ENCODE measurements around the gene ANKRD28.

ANKRD28 gene

DNA sequence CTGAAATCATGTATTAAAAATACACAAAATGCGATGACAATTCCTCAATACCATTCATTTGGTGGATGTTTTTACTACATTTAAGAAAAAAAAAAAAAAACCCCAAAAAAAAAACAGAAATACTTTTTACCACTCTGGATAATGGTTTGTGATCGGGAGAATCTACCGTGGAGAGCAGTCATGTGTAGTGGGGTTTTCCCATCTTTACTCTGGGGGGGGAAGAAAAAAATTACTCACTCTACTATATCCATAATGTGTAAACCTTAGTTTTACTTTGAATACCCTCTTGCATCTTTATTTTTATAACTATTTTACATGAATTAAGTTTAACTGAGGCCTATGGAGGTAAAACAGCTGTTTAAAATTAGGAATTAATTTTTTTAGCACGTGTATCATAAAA lies 83.3 kb downstream of the ANKRD28 start:
- DNase-seq = no peak

DNA sequence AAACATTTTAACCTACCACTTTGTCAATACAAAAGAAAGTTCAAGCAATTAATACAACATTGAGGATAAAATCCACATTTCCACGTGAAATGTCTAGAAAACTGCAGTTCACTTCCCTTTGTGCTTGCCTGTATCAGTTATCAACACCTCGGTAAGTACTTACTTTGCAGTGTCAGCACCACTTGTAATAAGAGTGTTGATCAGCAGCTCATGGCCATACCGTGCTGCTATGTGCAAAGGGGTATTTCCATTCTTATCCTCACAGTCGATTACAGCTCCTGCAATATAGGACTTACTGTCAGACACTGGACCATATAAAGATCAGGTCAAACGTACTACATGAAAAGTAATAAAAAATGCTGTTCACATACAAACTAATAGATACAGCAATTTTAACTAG lies 84.4 kb downstream of the ANKRD28 start:
- DNase-seq = no peak

DNA sequence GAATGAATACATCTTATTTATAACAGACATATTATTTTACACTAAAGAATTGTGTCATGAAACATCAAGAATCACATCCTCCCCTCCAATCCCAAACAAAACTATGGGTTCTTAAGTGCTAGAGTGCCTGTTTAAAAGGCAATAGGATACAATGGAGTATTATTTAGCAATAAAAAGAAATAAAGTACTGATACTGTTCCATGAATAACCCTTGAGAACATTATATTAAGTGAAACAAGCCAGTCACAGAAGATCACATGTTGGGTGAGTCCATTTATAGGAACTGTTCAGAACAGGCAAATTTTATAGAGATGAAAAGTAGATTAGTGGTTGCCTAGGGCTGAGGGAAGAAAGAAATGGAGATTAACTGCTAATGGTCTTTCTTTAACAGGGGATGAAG lies 86.5 kb downstream of the ANKRD28 start:
- DNase-seq = no peak

DNA sequence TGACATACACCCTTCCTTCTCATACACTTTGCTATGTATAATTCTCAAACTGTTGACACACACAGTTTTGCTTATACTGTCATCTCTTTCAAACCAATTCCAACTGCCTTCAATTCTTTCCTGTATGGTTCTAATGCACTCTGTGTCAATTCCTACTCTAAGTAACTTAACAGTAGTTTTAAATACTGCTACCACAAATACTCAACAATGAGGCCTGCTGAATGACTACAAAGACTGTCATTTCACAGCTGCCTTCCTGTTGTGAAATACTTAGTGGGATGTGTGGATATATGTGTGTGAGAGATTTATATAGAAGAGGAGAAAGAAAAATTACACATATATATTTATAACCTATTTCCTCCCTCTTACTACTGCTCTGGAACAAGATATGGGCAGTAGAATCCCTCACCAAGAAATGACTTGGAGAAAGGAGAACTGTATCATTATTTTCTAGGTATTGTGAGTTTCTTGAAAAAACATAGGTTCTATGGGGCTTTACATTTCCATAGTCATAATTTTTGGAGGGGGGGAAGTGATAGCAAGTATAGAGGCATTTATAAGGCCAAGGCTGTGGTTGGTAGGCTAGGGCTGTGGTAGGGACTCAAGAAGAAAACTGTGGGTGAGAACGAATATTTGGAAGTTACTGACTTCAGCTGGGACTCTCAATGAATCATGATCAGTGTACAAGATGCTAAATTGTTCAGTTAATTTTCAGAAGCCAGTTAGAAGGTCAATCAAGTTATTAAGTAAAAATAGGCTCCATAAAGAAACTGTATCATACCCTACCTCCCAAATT lies 88.7 kb downstream of the ANKRD28 start:
- no peak for DNase-seq

DNA sequence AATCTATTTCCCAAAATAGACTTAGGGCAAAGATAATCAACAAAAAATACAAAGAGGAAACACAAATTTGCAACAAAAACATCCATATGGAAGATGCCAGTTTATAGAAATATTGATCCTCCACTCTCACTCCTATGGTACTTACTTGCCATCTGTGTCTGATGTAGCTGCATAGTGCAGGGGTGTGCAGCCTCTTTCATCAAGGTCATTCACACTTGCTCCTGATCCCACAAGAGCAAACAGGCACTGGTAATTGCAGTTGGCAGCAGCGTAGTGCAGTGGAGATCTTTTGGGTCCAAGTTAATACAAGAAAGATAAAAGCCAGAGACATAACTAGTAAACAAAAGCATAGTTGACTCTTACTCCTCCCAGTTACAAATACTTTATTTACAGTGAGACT lies 90.0 kb downstream of the ANKRD28 start:
- DNase-seq = no peak

DNA sequence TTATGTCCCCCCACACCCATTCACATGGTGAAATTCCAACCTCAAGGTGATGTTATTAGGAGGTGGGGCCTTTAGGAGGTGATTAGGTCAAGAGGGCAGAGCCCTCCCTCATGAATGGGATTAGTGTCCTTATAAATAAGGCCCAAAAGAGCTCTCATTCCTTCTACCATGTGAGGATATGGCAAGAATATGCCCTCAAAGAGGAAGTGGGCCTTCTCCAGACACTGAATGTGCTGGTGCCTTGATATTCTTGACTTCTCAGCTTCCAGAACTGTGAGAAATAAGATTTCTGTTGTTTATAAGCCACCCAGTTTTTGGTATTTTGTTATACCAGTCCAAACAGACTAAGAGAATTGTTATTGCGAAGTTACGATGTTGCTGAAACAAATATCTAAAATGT lies 94.4 kb downstream of the ANKRD28 start:
- no peak for DNase-seq

DNA sequence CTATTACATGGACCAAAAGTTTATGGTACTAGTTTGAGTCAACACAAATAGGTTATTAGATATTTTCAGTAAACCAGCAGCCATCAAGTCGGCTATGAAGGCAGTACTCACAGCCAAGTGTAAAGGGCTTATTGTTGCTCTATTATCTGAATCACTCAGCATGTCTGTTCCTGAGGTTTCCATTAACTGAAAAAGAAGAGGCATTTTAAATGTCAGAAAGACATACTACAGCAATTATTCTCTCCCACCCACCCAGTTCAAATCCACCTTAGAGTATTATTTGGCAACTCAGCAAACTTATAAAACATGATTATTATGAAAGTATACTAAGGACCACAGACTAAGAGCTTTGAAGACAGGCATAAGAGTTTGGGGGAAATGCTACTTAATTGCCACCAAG lies 103.2 kb downstream of the ANKRD28 start:
- no peak for DNase-seq

DNA sequence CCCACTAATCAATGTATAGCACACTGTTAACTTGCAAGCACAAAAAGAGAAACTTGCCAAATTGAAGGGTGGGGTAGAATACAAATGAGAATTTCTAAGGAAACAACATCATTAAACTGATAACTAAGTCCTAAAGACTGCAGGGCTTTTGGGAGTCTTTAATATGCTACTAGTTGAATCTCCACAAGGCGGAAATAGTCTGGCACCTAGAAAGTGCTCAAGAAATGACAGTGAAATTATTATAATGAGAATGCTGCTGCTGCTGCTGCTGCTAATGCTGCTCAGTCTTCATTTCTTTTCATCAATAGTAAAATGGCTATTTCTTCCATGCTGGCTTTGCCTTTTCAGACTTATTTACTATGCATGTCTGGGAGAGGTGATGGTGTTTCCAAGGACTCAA lies 104.4 kb downstream of the ANKRD28 start:
- DNase-seq = no peak

DNA sequence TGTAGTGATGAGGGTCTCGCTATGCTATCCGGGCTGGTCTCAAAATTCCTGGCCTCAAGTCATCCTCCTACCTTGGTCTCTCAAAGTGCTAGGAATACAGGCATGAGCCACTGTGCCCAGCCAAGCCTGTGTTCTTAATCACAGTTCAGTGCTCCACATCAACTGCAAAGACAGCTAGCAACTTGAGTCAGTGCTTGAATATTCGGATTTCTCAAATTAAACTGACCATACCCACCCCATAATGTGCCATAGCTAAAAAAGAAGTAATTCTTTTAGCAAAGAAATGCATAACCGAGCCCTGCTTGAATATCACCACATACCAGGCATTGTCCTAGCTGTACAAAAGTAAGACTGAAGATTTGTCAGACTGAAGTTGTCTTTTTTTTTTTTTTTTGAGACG lies 107.0 kb downstream of the ANKRD28 start:
- DNase-seq = no peak

DNA sequence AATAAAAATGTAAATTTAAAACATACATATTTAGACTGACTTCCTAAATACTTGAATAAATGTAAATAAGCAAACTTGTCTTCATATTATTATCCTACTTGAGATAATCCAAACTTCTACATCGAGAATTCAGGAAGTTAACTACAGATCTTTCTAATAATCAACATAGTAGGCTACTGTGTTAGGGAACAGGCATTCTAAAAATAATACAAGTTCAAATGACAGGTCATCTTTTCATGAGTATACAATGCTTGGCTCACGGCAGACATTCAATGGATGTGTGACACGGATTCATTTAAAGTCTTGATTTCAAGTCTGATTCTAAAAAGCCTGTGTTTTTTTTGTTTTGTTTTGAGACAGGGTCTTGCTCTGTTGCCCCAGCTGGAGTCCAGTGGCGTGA lies 107.5 kb downstream of the ANKRD28 start:
- no peak for DNase-seq

DNA sequence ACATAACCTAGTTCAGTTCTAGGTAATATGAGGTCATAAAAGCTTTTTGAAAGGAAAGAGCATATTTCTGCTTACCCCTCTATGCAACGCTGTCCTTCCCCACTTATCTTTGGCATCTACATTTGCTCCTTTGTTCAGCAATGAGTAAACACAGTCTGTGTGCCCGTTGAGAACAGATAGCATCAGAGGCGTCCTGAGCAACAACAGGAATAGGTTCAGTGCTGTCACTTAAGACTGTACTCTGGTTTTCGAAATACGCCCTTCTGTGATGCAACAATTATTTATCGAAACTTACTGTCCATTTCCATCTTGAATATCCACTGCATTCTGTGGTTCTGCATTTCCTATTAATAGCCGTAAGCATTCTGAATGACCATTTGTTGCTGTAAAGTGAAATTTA lies 111.9 kb downstream of the ANKRD28 start:
- DNase-seq = no peak

DNA sequence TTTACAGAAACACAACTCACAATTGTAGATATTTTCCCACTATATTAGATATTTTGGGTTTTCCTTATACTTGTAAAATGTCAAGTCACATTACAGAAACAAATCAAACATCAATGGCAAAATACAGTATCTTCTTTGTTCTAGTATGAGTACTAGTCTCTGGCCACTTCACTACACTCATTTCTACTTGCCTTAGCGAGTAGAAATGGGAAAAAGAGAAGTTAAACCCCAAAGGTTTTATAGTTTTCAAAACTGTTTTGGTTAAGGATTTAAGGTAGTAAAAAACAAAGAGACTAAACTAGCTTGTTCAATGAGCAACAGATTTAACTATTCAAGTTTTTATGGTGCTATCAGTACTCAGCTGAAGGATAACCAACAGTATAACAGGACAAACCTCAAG lies 114.5 kb downstream of the ANKRD28 start:
- no peak for DNase-seq

DNA sequence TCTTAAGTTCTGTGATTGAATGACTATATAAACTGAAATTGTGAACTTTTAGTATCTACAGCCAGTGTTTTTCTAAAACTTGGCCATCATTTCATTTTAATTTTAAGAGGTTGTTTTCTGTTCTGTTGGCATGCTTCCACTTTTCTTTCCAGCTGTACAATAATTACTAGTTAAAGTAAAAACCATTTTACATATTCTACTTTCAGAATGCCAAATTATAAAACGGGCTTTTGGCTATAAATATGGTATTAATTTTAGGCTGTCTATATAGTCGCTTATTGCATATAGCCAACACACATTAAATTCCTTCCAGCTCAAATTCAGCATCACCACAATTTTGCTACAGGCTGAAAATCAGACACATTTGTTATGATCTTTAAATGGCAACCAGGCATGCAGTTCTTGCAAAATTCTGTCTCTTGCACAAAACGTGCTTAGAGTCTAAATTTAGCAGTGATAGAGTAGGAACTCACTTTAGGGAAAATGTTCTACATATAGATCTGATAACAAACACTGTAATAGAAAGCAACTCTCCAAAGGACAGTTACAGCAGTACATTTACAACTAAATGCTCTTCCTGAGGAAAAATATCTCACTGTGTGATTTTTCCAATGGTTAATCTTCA lies 115.1 kb downstream of the ANKRD28 start:
- DNase-seq = no peak

DNA sequence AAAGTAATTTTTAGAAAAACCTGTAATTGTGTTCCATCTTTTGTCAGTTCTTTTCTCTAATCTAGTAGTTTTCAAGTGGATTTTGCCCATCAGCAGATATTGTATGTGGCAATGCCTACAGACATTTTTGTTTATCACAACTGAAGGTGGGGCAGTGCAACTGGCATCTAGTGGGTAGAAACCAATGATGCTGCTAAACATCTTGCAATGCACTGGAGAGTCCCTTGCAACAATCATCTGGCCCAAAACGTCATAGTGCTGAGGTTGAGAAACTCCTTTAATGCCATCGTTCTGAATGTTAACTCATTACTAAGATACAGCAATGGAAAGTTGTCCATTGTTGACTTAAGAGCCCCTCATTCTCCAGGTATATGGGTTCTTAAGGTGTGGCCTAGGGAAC lies 116.1 kb downstream of the ANKRD28 start:
- DNase-seq = no peak

DNA sequence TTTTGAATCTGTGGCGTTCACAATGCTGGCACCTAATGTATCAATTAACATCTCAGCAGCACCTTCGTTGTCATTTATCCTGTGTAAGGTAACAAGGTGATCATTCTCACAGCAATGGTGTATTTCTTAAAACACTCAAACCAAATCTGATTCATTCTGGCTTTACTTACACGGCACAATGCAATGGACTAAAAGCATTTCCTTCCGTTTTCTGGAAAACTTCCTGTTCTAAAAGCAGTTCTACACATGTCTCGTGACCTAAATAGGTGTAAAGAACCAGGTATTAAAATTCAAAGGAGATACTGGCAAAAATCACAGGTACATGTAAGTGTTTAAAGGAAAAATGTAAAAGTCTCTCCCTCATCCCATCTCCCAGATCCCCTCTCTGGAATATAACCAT lies 118.5 kb downstream of the ANKRD28 start:
- no peak for DNase-seq

DNA sequence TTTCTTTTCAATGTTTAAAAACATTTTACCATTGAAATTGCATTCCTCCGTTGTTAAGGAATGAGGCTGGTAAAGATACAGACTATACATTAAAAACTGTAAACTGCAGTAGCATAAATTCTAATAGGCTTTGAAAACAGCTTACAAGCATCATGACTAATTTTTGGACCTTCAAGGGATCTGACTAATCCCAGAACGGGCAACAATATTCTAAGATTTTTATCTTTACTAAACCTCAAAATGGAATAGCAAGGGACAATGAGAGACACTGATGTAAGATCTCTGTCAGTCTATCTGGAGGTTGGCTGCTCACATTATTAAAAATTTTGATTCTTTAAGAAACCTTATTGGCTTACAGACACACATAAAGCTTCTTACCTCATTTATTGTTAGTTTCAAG lies 121.5 kb downstream of the ANKRD28 start:
- no peak for DNase-seq

DNA sequence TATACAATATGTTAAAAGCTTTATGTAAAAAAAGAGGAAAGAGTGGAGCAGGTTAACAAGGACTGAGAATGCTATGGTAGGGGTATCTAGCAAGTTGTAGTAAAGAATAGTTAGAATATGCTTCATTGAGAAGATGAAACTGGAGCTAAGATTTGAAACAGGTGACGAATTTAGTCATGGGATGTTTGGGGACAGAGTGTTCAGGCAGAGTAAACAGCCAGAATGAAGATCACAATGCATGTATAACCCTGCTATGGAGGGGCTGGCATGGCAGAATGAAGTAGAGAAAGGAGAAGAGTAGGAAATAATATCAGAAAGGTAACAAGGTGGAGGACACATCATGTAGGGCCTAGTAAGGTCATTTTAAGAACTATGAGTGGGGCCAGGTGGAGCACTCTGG lies 124.2 kb downstream of the ANKRD28 start:
- DNase-seq = no peak

DNA sequence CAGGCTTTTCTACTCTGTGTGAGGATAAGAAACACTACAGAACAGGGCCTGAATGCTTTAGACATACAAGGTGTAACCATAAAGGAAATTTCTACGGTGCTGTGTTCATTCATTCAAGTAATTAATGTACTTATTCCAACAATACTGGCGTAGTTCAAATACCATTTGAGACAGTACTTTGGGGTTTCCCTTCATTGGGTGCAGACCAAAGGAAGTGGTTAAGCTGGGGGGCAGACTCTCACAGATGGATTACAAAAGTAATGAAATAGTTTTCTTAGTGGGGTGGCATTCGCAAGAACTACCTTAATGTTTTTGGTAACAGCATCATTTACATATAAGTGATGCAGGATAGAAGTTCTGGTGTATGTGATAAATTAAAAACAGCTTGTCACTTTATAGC lies 130.3 kb downstream of the ANKRD28 start:
- no peak for DNase-seq

DNA sequence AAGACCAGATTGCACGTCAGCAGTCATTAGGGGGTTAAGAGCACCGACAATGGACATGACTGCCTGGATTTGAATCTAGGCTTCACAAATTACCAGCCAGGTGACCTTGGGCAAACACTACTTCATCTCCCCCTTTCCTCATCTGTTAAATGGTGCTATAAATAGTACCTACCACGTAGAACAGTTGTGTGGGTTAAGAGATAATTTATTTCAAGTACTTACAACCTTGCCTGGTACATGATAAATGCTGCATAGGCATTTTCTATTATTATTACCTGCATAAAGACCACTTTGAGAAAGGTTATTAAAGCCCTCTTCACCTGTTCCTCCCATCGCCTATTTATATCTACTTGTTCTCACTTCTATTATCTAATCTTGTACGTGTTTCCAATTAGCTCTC lies 131.5 kb downstream of the ANKRD28 start:
- no peak for DNase-seq

DNA sequence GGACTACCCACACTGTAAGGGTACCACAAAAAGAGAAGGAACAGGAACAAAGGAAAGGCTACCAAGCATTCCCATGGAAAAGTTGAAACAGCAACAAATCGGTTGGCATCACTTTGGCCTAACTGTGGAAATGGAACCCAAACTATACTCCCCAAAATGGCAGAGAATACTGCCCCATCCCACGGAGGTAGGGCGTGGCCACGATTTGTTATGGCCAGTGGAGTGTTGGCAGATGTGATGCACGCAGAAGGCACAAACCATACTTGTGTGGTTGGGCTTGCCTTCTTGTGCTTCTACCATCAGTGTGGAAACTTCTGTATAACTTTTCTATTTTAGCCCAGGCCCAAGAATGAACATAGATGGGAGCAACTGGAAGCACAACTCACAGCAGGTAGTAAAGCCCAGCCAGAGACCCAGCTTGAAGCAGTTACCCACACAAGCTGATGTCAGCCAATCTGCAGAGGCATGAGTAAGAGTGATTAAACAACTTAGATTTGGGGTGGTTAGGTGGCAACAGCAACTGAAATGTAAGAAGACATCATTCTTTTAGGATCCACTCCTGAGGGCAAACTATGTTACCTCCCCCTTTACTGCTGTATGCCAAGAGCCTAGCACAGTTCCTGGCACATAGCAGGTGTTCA lies 132.1 kb downstream of the ANKRD28 start:
- no peak for DNase-seq

DNA sequence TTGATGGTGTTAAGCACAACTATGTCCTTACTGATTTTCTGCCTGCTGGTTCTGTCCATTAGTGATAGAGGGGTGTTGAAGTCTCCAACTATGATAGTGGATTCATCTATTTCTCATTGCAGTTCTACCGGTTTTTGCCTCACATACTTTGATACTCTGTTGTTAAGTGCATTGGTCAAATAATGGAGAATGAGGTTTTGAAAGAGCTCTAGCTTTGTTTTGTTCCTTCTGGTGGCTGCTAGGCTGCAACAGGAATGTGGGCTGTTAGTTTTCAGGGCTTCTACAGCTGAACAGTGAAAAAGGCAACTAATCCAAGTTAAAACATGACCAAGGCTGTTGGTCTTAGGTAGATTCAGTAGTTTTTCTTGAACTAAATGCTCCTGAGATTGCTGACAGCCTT lies 133.6 kb downstream of the ANKRD28 start:
- DNase-seq = no peak

DNA sequence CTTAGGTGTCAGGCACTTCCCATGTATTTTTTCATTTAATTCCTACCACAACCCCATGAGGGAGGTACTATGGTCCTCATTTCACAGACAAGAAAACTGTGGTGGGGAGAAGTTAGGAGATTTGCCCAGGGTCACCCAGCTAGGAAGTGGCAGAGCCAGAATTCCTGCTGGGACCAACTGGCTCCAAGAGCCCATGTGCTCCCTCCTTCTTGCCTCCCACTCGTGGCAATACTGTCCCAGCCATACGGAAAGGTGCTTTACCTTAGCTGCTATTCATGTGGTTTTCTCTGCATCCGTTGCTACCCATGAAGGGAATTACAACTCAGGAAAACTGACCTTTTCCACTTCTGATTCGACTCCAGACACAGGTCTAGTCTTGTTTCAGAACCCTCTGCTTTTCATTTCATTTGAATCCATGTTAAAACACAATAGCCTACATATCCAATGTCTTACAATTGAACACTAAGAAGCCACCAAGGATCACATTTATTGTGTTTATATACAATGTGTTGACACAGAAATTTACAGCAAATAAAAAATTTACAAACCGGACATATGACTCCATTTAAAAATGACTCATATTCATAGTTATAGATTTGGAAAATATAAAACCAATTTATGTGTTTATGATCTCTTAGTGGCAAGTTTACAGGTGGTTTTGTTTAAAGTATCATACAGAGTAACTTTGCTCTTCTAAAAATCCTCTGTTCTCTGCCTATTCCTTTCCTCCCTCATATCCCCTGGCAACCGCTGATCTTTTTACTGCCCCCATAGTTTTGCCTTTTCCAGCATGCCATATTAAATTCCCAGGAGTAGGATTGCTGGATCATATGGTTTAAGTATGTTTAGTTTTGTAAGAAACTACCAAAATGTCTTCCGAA lies 137.5 kb downstream of the ANKRD28 start:
- no peak for DNase-seq

DNA sequence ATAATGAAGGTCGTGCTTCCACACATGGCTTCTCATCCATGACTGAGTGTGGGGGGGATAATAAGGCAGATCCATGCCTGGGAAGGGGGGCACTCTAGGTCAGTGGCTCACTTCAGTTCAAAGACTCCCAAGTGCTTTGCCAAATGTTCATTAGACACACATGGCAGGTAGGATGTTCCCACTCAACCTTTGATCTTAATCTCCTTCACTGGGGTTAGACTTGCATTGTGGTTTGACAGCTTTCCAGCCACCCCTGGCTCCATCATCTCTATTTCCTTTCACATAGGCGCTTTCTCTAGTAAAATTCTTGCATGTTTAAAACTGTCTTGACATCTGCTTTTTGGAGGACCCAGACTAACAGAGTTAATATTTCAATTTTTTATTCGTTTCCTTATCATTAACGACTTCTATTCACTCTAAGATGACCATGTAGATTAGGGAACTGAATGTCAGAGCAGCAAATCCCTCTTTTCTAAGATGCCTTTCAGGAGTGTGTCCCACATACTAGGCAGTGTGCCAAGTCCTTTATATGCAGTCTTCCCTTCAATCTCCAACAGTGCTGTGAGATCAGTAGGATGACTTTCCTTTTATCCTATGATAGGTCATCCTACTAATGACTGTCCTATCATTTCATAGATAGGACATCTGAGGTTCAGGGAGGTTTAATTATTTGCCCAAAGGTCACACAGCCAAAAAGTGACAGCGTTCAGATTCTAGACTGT lies 138.4 kb downstream of the ANKRD28 start:
- no peak for DNase-seq
